GM12873 (cell line): ENCODE measurements around the gene GUK1.

Experiments
- CTCF ChIP-seq: IDR thresholded peaks from 2 replicates; pipeline ENCODE4 v1.5.1; 2012; ENCODE audit warnings: low read depth, mild to moderate bottlenecking, moderate library complexity, low read length, control low read depth; ENCODE audit not compliant: insufficient read depth; ENCODE audit errors: missing control alignments

The GUK1 gene

DNA sequence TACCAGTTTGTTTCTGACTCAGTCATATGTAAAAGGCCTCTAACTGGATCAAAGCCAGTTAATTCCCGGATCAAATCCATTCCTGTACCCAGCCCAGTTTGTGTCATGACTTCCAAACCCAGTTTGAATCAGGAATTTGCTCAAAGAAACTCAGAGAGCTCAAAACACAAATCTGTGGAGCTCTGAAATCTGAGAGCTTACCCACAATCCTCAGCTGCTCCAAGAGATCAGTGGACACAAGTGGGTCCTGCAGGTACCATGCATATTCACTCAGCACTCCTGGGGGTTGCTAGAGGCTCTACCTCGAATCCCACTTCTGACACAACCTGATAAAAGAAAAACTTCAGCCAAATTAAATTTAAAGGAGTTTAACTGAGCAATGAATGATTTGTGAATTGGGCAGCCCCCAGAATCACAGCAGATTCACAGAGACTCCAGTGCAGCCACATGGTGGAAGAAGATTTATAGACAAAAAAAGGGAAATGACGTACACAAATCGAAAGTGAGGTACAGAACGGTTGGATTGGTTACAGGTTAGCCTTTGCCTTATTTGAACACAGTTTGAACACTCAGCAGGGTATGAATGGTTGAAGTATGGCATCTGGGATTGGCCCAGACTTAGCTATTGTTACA lies 19.1 kb upstream of the GUK1 start:
- TF ChIP-seq CTCF: no peak

DNA sequence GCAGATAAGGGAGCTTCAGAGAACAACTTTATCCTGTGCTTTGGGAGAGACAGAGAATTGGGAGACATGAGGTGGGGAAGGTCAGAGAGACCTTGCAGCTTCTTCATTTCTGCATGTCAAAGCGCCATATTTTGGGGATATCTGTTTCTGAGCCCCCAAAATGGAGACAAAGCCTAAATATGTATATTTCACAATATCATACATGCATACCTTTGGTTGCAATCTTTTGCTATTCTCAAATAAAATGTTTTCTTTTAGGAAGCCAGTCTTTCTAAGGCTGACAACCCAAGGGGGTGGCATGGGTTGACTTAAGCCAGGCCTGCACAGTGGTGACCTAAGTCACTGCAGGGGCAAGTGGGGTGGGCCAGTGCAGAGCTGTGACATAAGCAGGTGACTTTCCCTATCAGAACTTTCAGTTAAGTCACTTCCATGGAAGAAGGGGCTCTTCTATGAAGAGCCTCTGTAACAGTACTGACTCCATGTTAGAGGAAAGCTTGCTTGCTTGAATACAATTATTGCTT lies 17.1 kb upstream of the GUK1 start:
- no peak for TF ChIP-seq CTCF

DNA sequence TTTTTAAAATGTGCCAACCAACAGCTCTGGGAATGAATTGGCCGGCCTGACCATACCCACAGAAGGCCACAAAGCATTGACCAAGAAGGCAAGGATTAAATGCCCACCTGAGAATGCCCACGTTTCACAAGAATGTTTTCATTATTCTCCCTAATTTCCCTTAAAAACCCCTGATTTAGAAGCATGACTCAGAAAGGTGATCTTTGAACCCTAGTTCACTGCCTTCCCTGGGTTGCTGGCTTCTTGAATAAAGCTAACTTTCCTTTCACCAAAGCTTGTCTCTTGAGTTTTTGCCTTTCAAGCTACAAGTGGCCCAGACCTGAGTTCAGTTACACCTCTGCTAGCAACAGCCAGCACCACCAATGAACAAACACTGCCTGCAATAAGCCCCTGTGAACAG lies 16.6 kb upstream of the GUK1 start:
- no peak for TF ChIP-seq CTCF

- TF ChIP-seq CTCF: no peak
Observed at GRCh38 chr1:228125185-228125584, 14.9 kb upstream of the GUK1 start.

- no peak for TF ChIP-seq CTCF
Observed at GRCh38 chr1:228131766-228132165, 8.3 kb upstream of the GUK1 start.

- no peak for TF ChIP-seq CTCF
Observed at GRCh38 chr1:228134591-228134990, 5.5 kb upstream of the GUK1 start.

DNA sequence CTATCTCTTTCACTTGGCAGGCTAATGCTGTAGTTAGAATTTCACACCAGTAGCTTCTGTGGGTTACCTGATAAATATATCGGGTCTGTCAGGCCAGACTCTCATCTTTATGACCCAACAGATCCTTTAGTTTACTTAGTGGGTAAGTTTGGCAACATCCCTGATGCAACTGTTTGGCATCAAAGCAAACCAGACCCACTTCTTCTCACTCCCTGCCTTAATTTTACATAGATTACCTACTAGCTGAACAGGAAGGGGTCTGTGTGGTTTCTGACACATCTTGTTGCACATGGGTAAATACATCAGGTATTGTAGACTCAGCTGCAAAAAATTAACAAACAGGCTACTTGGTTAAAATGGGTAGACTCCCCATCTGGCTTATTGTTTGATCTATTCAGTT lies 3.2 kb upstream of the GUK1 start:
- TF ChIP-seq CTCF: no peak

DNA sequence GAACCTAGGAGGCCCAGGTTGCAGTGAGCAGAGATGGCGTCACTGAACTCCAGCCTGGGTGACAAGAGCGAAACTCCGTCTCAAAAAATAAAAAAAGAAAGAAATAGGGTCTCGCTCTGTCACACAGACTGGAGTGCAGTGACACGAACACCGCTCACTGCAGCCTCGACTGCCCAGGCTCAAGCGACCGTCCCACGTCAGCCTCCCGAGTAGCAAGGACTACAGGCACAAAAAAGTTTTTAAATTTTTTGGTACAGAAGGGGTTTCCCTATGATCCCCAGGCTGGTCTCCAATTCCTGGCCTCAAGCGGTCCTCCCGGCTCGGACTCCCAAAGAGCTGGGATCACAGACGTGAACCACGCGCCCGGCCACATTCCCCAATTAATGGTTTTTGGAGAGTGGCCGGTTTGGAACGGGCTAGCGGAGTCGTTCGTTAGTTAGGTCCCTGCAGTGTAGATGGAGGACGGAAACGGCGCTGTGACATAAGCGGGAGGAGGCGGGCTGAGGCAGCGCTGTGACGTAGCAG lies 611 bp upstream of the GUK1 start:
- no peak for TF ChIP-seq CTCF
